GM12874 (cell line): ENCODE measurements around the gene DPP3.

ENCODE experiments used
- CTCF ChIP-seq: IDR thresholded peaks from 2 replicates; pipeline ENCODE4 v1.5.1; 2011; ENCODE audit warnings: low read depth, mild to moderate bottlenecking, control low read depth, low read length, moderate library complexity; ENCODE audit not compliant: insufficient read depth

The DPP3 gene

GRCh38 chr11:66475349-66476172 is 4.7 kb upstream of the DPP3 start:
- no peak for TF ChIP-seq CTCF

- no peak for TF ChIP-seq CTCF
Observed at GRCh38 chr11:66476173-66476840, 3.9 kb upstream of the DPP3 start.

- TF ChIP-seq CTCF, result no peak
Observed at GRCh38 chr11:66476841-66477251, 3.4 kb upstream of the DPP3 start.

- no peak for TF ChIP-seq CTCF
Observed at GRCh38 chr11:66477263-66478201, 2.7 kb upstream of the DPP3 start.

GRCh38 chr11:66478729-66479393 is 1.4 kb upstream of the DPP3 start:
- TF ChIP-seq CTCF, result peak; percentile 91

GRCh38 chr11:66479394-66480116 is 679 bp upstream of the DPP3 start:
- TF ChIP-seq CTCF, result no peak
